MCF 10A (cell line): Measurements from ENCODE around the gene CNP. TPM values are rescaled to one million over a fixed set of nuclear protein-coding genes. Genes with fewer than 3 reads are reported as not detected.

Source experiments
- BruUV-seq: library from RNA; stranded (reverse); fragments of 400-500 nt; replicated peaks from 2 replicates; lab custom pipeline; 2021; lab: Mats Ljungman, UMichigan
- CTCF ChIA-PET: fragments of 300-600 bp; sonication (Branson Sonifier 250); formaldehyde crosslinking; extraction: SDS; loops from one replicate; lab custom pipeline; 2021; ENCODE audit warnings: antibody characterized with exemption, inconsistent platforms; lab: Yijun Ruan, JAX
- POLR2A ChIA-PET: fragments of 300-600, 350-650 bp; sonication (Branson Sonifier 250); formaldehyde crosslinking; extraction: SDS; loops from one replicate; lab custom pipeline; 2020; ENCODE audit warnings: antibody characterized with exemption, inconsistent platforms; lab: Yijun Ruan, JAX
- DNase-seq: peaks from one replicate; pipeline ENCODE4 v3.0.0-alpha.2; 2018; ENCODE audit not compliant: unreplicated experiment
- H3K27ac Mint-ChIP-seq: one replicate; pipeline ENCODE4 v1.8.0; 2022; ENCODE audit warnings: mild to moderate bottlenecking, low read depth, mixed read lengths; ENCODE audit not compliant: unreplicated experiment
- H3K27me3 Mint-ChIP-seq: one replicate; pipeline ENCODE4 v1.8.0; 2022; ENCODE audit warnings: mixed read lengths; ENCODE audit not compliant: insufficient read depth, unreplicated experiment
- H3K36me3 Mint-ChIP-seq: one replicate; pipeline ENCODE4 v1.8.0; 2022; ENCODE audit warnings: mild to moderate bottlenecking, moderate library complexity, mixed read lengths; ENCODE audit not compliant: insufficient read depth, unreplicated experiment
- H3K4me1 Mint-ChIP-seq: one replicate; pipeline ENCODE4 v1.8.0; 2022; ENCODE audit warnings: mixed read lengths; ENCODE audit not compliant: insufficient read depth, unreplicated experiment
- H3K4me3 Mint-ChIP-seq: one replicate; pipeline ENCODE4 v1.8.0; 2022; ENCODE audit warnings: mild to moderate bottlenecking, moderate library complexity, mixed read lengths; ENCODE audit not compliant: unreplicated experiment
- H3K9me3 Mint-ChIP-seq: one replicate; pipeline ENCODE4 v1.8.0; 2022; ENCODE audit warnings: mixed read lengths; ENCODE audit not compliant: unreplicated experiment
- CTCF ChIP-seq: fragments of 200-600 bp; IDR thresholded peaks from one replicate; pipeline ENCODE4 v1.8.0; 2022; ENCODE audit warnings: antibody characterized with exemption, mild to moderate bottlenecking; ENCODE audit not compliant: unreplicated experiment
- intact Hi-C: fragments of 100-400 bp; cut with micrococcal nuclease; formaldehyde crosslinking; loops from 2 replicates; pipeline ENCODE4 v1.14.1; 2022
- total RNA-seq: library from RNA; stranded (reverse); gene quantifications from 2 replicates; pipeline ENCODE4 v1.2.3, GENCODE V29; 2022

The CNP gene
- total RNA-seq, 1 experiment from 2014 or later = 46.2 TPM

- CTCF ChIA-PET = interaction anchor here (0.5 to 7.0 kb wide), 8 partner anchors 13 to 95 kb away, joined by 4 to 40 read pairs (median 11); partner anchors contain the start of gene DHX58
- no peak for TF ChIP-seq CTCF
- POLR2A ChIA-PET = interaction anchor here (1.0 to 3.7 kb wide), 2 partner anchors 10 to 85 kb away, joined by 3 to 10 read pairs; partner anchors contain the start of gene DNAJC7
- H3K9me3 Mint-ChIP-seq = no peaks in the 10 kb centered on the region
- no TSS peak for BruUV-seq
- no peak for DNase-seq
- intact Hi-C loops = no loop called here
- H3K27ac Mint-ChIP-seq = no peak overlapping the region
- peaks cover 6% of the 10 kb centered on the region for H3K4me1 Mint-ChIP-seq
- H3K27me3 Mint-ChIP-seq = no peaks in the 10 kb centered on the region
- H3K4me3 Mint-ChIP-seq = no peak overlapping the region
- H3K36me3 Mint-ChIP-seq = peaks cover 33% of the 10 kb centered on the region
These were observed 60.4 kb downstream of the CNP start for GRCh38 chr17:42026857-42027589.

Other genes with a start within 250 kb of the CNP start
- gene HAP1, start 232.2 kb upstream of the CNP start, total RNA-seq = 0.37 and 0.49 TPM in 2 replicates
- gene JUP, start 180.1 kb upstream of the CNP start, total RNA-seq = 112 and 131 TPM in 2 replicates
- gene P3H4, start 154.8 kb upstream of the CNP start, total RNA-seq = 36.4 and 41.5 TPM in 2 replicates
- 142 and 159 TPM in 2 replicates for gene FKBP10, start 153.8 kb upstream of the CNP start, total RNA-seq
- 59.8 and 65.1 TPM in 2 replicates for gene NT5C3B, start 130.6 kb upstream of the CNP start, total RNA-seq
- gene KLHL10, start 129.0 kb upstream of the CNP start, total RNA-seq = not detected in 2 replicates
- gene KLHL11, start 101.4 kb upstream of the CNP start, total RNA-seq = 19.1 and 22.3 TPM in 2 replicates
- 67.7 and 67.9 TPM in 2 replicates for gene ACLY, start 47.8 kb upstream of the CNP start, total RNA-seq
- gene ODAD4, start 36.2 kb upstream of the CNP start, total RNA-seq = 0.96 and 1.3 TPM in 2 replicates
- gene DNAJC7, start 50.6 kb downstream of the CNP start, total RNA-seq = 112 and 130 TPM in 2 replicates
- 34.1 and 40.0 TPM in 2 replicates for gene NKIRAS2, start 53.3 kb downstream of the CNP start, total RNA-seq
- 0.72 and 0.81 TPM in 2 replicates for gene C17orf113, start 83.8 kb downstream of the CNP start, total RNA-seq
- gene ZNF385C, start 131.7 kb downstream of the CNP start, total RNA-seq = 0.26 and 0.44 TPM in 2 replicates
- gene DHX58, start 145.9 kb downstream of the CNP start, total RNA-seq = 2.8 and 4.2 TPM in 2 replicates
- 37.4 and 44.6 TPM in 2 replicates for gene KAT2A, start 154.6 kb downstream of the CNP start, total RNA-seq
- not detected in 2 replicates for gene HSPB9, start 156.0 kb downstream of the CNP start, total RNA-seq
- 101 and 119 TPM in 2 replicates for gene RAB5C, start 188.2 kb downstream of the CNP start, total RNA-seq
- gene KCNH4, start 214.3 kb downstream of the CNP start, total RNA-seq = not detected in 2 replicates
- gene HCRT, start 218.7 kb downstream of the CNP start, total RNA-seq = not detected in 2 replicates
- gene GHDC, start 227.7 kb downstream of the CNP start, total RNA-seq = 6.8 and 8.9 TPM in 2 replicates